ENCODE data around the gene MOCS1. TPM values are rescaled to one million over a fixed set of nuclear protein-coding genes. Genes with fewer than 3 reads are reported as not detected.

Gene MOCS1
- total RNA-seq, 2 experiments from 2014 or later: 1.7 to 1.8 TPM

DNA sequence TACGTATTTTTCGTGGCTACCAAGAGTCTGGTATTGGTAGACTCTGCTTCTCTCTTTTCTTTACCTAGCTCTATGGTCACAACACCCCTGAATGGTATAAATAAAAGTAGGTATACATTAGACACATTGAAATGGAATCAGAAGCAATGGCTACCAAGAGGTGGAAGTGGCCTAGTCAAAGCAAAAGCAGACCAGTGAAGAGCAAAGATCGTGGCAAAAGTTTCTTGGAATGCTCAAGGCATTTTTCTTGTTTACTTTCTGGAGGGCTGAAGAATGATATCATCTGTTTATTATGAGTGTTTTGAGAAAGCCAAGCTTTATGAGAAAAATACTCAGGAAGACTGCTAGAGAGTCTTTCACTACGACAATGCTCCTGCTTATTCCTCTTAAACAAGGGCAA, 28.6 kb upstream of the MOCS1 start:
- H3K4me3 Mint-ChIP-seq: no peak overlapping the region
- POLR2A ChIA-PET: no interaction called here
- no peaks in the 10 kb centered on the region for H3K9me3 Mint-ChIP-seq
- CTCF ChIA-PET: no interaction called here
- peaks cover 2% of the 10 kb centered on the region for H3K4me1 Mint-ChIP-seq
- DNase-seq: no peak
- H3K36me3 Mint-ChIP-seq (ENCODE audit: low read depth): no peaks in the 10 kb centered on the region
- peaks cover 23% of the 10 kb centered on the region for H3K27me3 Mint-ChIP-seq
- no peak overlapping the region for H3K27ac Mint-ChIP-seq

DNA sequence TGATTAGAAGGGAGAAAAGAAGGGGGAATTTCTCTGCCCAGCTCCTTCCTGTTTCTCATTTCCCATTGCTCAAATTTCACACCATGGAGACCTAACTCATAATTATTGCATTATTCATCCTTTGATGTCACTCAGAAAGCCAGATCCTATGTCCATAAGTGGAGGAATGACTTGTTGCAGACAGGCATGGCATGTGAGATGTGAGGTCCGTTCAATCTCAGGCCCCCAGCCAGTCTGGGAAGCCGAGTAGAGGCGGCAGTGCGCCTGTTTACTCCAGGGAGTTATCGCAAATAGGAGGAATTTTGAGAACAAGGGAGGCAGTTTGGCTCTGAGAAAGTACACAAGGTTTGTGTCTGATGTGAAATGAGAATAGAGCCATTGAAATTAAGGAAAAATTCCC, 26.9 kb upstream of the MOCS1 start:
- CTCF ChIA-PET: no interaction called here
- no peak for DNase-seq

DNA sequence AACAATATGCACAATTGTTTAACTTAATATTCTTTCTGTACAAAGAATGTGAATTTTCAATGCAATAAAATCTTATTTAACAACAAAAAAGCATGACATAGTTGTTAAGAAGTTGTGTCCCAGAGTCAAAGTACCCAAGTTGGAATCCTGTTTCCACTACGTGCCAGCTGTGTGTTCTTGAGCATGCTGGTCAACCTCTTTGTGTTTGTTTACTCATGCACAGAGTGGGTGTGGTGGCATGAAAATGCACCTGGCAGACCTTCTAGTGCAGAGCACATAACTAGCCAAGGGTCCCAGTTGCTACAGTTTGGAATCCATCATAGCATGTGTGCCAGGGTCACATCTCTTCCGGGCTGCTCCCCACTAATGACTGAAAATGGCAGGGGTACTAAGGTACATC, 24.7 kb upstream of the MOCS1 start:
- ChIA-PET POLR2A (no interaction called here), CTCF (no interaction called here)
- Mint-ChIP-seq H3K4me3 (no peak overlapping the region), H3K9me3 (peaks cover 3% of the 10 kb centered on the region), H3K27me3 (peaks cover 20% of the 10 kb centered on the region), H3K4me1 (no peaks in the 10 kb centered on the region), H3K27ac (no peak overlapping the region), H3K36me3 (ENCODE audit: low read depth) (no peaks in the 10 kb centered on the region)
- no peak for DNase-seq

More for the DNA sequence above, 26.9 kb upstream of the MOCS1 start:
- peaks cover 2% of the 10 kb centered on the region for H3K4me1 Mint-ChIP-seq
- no peak overlapping the region for H3K4me3 Mint-ChIP-seq
- H3K27ac Mint-ChIP-seq: no peak overlapping the region
- POLR2A ChIA-PET: no interaction called here
- peaks cover 25% of the 10 kb centered on the region for H3K27me3 Mint-ChIP-seq
- H3K36me3 Mint-ChIP-seq (ENCODE audit: low read depth): no peaks in the 10 kb centered on the region
- H3K9me3 Mint-ChIP-seq: no peaks in the 10 kb centered on the region

DNA sequence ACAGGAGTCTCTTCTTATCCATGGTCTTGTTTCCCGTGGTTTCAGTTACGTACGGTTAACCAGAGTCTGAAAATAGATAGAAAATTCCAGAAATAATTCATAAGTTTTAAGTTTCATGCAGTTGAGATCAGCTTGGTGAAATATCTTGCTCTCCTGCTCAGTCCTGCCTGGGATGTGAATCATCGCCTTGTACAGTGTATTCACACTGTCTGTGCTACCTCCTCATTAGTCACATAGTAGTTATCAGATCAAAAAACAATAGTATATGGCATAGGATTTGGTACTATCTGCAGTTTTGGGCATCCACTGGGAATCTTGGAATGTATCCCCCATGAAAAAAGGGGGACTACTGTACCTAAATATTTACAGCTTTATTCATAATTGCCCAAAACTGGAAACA, 22.7 kb upstream of the MOCS1 start:
- CTCF ChIA-PET: no interaction called here
- H3K36me3 Mint-ChIP-seq (ENCODE audit: low read depth): no peaks in the 10 kb centered on the region
- peaks cover 6% of the 10 kb centered on the region for H3K27me3 Mint-ChIP-seq

DNA sequence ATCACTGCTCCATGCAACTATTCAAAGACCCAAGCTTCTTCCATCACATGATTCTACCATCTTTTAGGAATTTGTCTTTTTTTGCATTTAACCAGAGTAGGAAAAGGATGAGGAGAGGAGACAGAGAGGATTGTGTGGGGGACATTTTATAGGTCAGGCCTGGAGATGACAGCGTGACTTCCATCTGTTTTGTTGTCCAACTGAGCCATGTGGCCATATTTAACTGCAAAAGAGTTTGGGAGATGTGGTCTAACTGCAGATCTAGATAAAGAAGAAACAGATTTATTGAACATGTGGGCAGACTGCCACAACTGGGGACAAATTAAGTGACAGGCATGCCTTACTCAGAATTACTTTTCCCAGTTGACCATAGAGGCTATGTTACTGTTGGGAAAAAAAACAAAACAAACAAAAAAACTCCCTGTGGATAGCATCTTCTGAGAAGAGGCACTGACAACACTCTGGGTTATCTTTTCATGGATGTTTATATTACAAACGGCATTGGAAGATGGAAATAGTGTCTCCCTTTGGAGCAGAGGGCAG, 18.9 kb upstream of the MOCS1 start:
- CTCF ChIA-PET: interaction anchor here (0.6 kb wide), 1 partner anchor 10 kb away, joined by 3 read pairs; no protein-coding TSS in a partner anchor
- H3K27ac Mint-ChIP-seq: no peak overlapping the region
- DNase-seq: no peak
- POLR2A ChIA-PET: no interaction called here
- H3K27me3 Mint-ChIP-seq: peaks cover 1% of the 10 kb centered on the region
- no peak overlapping the region for H3K4me3 Mint-ChIP-seq
- peaks cover 3% of the 10 kb centered on the region for H3K9me3 Mint-ChIP-seq
- no peaks in the 10 kb centered on the region for H3K36me3 Mint-ChIP-seq (ENCODE audit: low read depth)
- no peaks in the 10 kb centered on the region for H3K4me1 Mint-ChIP-seq

More for the DNA sequence above, 22.7 kb upstream of the MOCS1 start:
- POLR2A ChIA-PET: no interaction called here
- Mint-ChIP-seq H3K4me1 (no peaks in the 10 kb centered on the region), H3K4me3 (no peak overlapping the region), H3K27ac (no peak overlapping the region), H3K9me3 (peaks cover 3% of the 10 kb centered on the region)
- no peak for DNase-seq

DNA sequence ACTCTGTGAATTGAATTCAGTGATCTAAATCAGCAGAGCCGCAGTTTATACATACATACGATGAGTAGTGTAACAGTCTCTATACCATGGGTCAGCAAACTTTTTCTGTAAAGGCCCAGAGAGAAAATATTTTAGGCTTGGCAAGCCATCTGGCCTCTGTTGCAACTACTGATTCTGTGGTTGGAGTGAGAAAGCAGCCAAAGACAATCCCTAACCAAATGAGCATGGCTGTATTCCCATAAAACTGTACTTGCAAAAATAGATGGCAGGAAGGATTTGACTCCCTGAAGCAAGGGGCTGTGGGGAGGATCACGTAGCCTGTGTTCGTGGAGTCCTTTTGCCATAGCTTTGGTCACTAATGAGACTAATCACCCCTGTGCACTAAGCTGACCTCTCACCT, 17.9 kb upstream of the MOCS1 start:
- no peaks in the 10 kb centered on the region for H3K4me1 Mint-ChIP-seq
- no peak overlapping the region for H3K4me3 Mint-ChIP-seq
- H3K27me3 Mint-ChIP-seq: peaks cover 1% of the 10 kb centered on the region
- H3K9me3 Mint-ChIP-seq: peaks cover 3% of the 10 kb centered on the region
- CTCF ChIA-PET: no interaction called here
- no peak for DNase-seq
- no peak overlapping the region for H3K27ac Mint-ChIP-seq
- H3K36me3 Mint-ChIP-seq (ENCODE audit: low read depth): no peaks in the 10 kb centered on the region
- POLR2A ChIA-PET: no interaction called here

DNA sequence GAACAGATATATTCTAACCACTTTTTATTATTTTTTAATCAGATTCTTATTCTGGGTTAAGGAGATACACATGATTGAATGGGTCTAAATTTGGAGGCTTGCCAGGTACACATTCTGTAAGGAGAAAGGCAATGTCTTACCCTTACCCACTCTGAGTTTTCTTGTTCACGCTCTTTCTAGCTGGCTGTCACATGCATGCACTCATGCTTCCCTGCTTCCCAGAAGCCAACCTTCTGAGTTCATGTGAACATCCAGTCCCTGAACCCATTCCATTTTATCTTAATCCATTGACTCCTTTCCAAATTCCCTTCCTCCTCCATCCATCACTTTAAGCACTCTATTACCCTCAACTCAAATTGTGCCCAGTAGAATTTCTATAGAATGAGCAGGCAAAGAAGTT, 17.5 kb upstream of the MOCS1 start:
- ChIA-PET CTCF (no interaction called here), POLR2A (no interaction called here)
- no peaks in the 10 kb centered on the region for H3K27me3 Mint-ChIP-seq
- no peak overlapping the region for H3K27ac Mint-ChIP-seq
- H3K36me3 Mint-ChIP-seq (ENCODE audit: low read depth): no peaks in the 10 kb centered on the region
- H3K9me3 Mint-ChIP-seq: peaks cover 3% of the 10 kb centered on the region
- no peak overlapping the region for H3K4me3 Mint-ChIP-seq
- DNase-seq: no peak
- H3K4me1 Mint-ChIP-seq: no peaks in the 10 kb centered on the region

DNA sequence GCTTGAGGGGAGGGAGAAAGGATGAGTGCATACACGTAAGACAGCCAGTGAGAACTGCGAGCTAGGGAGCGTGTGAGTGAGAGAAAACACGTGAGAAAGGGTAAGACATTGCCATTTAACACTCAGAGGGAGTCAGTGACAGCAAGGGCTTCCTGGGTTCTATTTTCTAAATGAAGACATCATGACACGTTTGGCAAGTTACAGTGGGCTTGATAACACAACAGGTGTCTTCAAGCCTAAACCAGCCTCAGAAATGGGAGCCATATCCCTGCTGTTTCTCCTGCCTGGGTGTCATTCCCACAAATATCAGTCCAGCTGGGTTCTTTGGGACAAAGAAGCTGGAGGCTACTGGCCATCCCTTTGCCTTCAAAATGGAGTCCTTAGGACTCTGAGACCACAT, 16.9 kb upstream of the MOCS1 start:
- H3K27me3 Mint-ChIP-seq: no peaks in the 10 kb centered on the region
- no peak overlapping the region for H3K27ac Mint-ChIP-seq
- no peak for DNase-seq
- H3K9me3 Mint-ChIP-seq: peaks cover 3% of the 10 kb centered on the region
- POLR2A ChIA-PET: no interaction called here
- CTCF ChIA-PET: no interaction called here
- H3K36me3 Mint-ChIP-seq (ENCODE audit: low read depth): no peaks in the 10 kb centered on the region
- no peak overlapping the region for H3K4me3 Mint-ChIP-seq
- H3K4me1 Mint-ChIP-seq: no peaks in the 10 kb centered on the region

DNA sequence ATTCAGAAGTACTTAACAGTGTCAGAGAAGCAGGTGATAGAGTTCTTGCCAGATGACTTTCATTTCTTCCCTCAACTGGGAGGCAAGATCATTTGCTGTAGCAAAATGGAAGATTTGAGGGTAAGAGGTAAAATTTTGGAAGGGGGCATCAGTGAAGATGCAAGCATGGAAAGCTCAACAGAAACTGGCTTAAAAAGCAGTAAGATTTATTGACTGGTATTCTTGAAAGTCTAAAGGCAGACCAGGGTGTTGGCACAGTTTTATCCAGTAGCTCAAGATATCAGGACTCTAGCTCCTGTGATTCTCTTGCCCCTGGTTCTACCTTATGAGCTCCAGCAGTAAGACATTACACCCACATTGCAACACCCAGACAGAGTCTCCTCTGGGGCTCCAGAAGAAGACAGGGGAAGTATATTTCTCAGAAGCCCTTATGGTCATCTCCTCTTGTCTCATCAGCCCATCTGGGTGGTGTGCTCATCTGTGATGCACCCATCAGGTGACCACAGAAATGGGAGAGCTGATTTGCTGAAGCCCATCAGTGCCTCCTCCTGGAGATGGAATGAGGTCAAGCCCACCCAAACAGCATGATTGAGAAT, 16.0 kb upstream of the MOCS1 start:
- CTCF ChIA-PET: no interaction called here
- POLR2A ChIA-PET: no interaction called here
- H3K36me3 Mint-ChIP-seq (ENCODE audit: low read depth): no peaks in the 10 kb centered on the region
- no peaks in the 10 kb centered on the region for H3K4me1 Mint-ChIP-seq
- H3K27me3 Mint-ChIP-seq: no peaks in the 10 kb centered on the region
- DNase-seq: no peak
- peaks cover 1% of the 10 kb centered on the region for H3K9me3 Mint-ChIP-seq
- no peak overlapping the region for H3K4me3 Mint-ChIP-seq
- no peak overlapping the region for H3K27ac Mint-ChIP-seq

DNA sequence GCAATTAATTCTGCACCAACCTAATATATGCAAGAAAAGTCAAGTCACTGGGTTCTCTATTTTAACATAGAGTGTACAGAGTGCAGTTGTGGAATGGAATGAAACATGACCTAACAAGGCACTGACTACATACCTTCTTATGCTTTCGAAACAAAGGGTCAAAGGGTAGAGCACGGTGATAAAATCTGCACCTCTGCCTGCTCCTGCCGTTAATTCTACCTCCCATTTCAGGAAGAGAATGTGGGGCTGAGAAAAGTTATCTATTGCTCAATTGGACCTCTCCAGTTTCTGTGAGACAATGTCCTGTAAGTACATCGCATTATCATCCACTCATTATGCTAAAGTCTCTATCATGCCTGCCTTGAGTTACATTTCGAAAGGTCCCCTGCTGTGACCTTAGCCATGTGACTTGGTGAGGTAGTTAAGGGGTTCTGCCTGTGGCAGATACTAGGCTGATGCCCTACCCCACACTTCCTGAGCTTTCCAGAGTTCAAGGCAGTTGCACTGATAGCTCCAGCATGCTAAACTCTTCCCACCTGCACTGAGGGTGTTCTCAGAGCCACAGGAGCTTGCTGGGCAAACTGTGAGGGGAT, 14.0 kb upstream of the MOCS1 start:
- Mint-ChIP-seq H3K27ac (no peak overlapping the region), H3K4me1 (no peaks in the 10 kb centered on the region), H3K4me3 (no peak overlapping the region), H3K9me3 (no peaks in the 10 kb centered on the region), H3K27me3 (no peaks in the 10 kb centered on the region), H3K36me3 (ENCODE audit: low read depth) (no peaks in the 10 kb centered on the region)
- POLR2A ChIA-PET: no interaction called here
- CTCF ChIA-PET: no interaction called here
- no peak for DNase-seq

DNA sequence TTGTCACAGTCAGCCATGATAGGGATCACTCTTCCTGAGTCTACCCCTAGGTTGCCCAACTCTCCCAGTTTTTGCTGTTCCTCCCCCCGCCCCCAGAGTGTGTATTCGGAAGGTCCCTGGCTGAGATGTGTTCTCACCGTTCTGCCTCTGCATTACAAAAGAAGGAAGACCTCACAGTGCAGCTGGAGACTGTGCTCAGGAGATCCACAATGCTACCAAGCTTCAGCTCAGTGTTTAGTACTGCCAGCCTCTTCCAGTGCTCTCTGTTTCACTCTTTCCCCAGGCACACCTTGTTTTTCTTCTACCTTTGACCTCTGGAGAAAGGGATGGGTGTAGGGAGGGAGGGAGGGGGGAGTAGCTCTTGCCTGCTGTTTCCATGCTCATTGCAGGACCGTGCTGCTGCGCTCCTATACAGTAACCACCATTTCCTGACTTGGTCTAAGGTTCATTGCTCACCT, 13.4 kb upstream of the MOCS1 start:
- Mint-ChIP-seq H3K36me3 (ENCODE audit: low read depth) (no peaks in the 10 kb centered on the region), H3K4me3 (no peak overlapping the region), H3K27me3 (no peaks in the 10 kb centered on the region), H3K4me1 (no peaks in the 10 kb centered on the region), H3K9me3 (no peaks in the 10 kb centered on the region), H3K27ac (no peak overlapping the region)
- POLR2A ChIA-PET: no interaction called here
- CTCF ChIA-PET: interaction anchor here (0.6 kb wide), 1 partner anchor 451 kb away, joined by 4 read pairs; no protein-coding TSS in a partner anchor
- DNase-seq: no peak

DNA sequence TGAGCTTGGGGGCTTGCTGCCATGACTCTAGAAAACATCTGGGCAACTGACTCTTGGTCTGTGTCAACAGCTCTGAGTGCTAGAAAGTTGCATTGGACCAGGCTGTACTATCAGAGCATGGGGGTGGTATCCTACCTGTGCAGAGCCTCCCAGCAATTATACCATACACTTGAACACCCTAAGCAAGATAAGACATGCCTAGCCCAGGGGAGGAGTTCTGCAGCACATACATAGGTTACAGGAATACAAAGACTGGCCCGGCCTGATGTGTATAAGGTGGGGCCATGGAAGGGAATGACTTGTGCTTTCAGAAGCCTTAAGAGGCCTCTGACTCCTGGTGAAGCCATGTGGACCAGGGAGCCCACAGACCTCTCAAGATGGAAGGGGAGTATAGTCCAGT, 11.4 kb upstream of the MOCS1 start:
- Mint-ChIP-seq H3K4me3 (no peak overlapping the region), H3K4me1 (no peaks in the 10 kb centered on the region), H3K27ac (no peak overlapping the region), H3K9me3 (no peaks in the 10 kb centered on the region), H3K36me3 (ENCODE audit: low read depth) (no peaks in the 10 kb centered on the region), H3K27me3 (no peaks in the 10 kb centered on the region)
- CTCF ChIA-PET: no interaction called here
- DNase-seq: no peak
- POLR2A ChIA-PET: no interaction called here

DNA sequence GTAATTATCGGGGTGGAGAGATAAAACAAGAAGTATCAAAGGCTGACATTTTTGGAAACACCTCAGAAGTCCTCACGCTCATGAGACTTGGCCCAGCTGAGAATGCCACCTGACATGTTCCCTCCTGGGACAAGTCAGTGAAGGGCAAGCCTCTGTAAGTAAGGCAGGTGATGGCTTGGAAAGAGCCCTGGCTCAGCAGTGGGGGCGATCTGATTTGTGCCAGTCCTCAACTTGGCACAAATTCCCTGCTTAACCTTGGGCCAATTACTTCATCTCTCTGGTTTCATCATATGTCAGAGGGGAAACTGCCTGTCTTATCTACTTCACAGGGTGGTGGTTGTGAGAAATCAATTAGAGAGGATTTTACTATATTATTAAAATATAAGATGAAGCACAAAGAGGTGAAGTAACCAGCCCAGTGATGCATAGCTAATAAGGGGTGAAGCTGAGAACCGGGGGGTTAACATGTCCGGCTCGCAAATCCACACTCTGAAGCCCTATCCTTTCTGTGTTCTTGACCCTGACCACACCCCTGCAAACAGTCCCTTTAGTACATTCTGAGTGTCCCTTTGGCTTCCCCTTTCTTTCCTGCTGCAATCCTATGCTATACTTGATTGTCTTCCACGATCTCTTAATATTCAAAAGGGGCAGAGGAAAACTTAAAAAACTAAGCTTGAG, 8.8 kb upstream of the MOCS1 start:
- Mint-ChIP-seq H3K36me3 (ENCODE audit: low read depth) (no peaks in the 10 kb centered on the region), H3K27ac (no peak overlapping the region), H3K4me1 (no peaks in the 10 kb centered on the region), H3K27me3 (no peaks in the 10 kb centered on the region), H3K9me3 (no peaks in the 10 kb centered on the region), H3K4me3 (no peak overlapping the region)
- POLR2A ChIA-PET: no interaction called here
- DNase-seq: no peak
- CTCF ChIA-PET: interaction anchor here (0.6 kb wide), 1 partner anchor 10 kb away, joined by 3 read pairs; no protein-coding TSS in a partner anchor
